Transverse colon (tissue), 4 donors: ENCODE results near the gene PHETA1. TPM values are rescaled to one million over a fixed set of nuclear protein-coding genes. Genes with fewer than 3 reads are reported as not detected.
"Not testable (repeated sequence)": the region's sequence is repeated elsewhere in the genome, so short reads cannot be mapped to it uniquely, and the experiment has no call there.

Experiments used
- DNase-seq: peaks from one replicate; pipeline ENCODE4 v3.0.0-alpha.2; 2019
- H3K27ac ChIP-seq, 4 donors: fragments of 200-600 bp; sonication (generic); 2 replicates each; pipeline ENCODE4 v1.5.1; 2016 to 2018; ENCODE audit warnings: inconsistent platforms in 4 of 4
- H3K27me3 ChIP-seq: fragments of 200-600 bp; sonication (generic); 2 replicates; pipeline ENCODE4 v1.5.1; 2017; ENCODE audit warnings: inconsistent platforms
- H3K36me3 ChIP-seq, 4 donors: fragments of 200-600 bp; sonication (generic); 2 replicates each; pipeline ENCODE4 v1.5.1; 2017 to 2019; ENCODE audit warnings: inconsistent platforms in 4 of 4
- H3K4me1 ChIP-seq, 4 donors: fragments of 200-600 bp; sonication (generic); 2 replicates each; pipeline ENCODE4 v1.5.1; 2017 to 2020; ENCODE audit warnings: inconsistent platforms in 4 of 4
- H3K4me3 ChIP-seq, 4 donors: fragments of 200-600 bp; sonication (generic); 1 replicate in 1 of 4; 2 replicates in 3 of 4; pipeline versions ENCODE4 v1.5.1 to v1.6.1; 2017 to 2019; ENCODE audit warnings: inconsistent platforms in 4 of 4
- H3K9me3 ChIP-seq, 2 donors: fragments of 200-600 bp; sonication (generic); 2 replicates each; pipeline ENCODE4 v1.5.1; 2017 to 2019; ENCODE audit warnings: inconsistent platforms in 2 of 2
- CTCF ChIP-seq, 5 experiments: fragments of 200-600 bp in 3 of 5; fragments of 450-650 bp in 2 of 5; sonication (generic) in 3 of 5; IDR thresholded peaks; 1 replicate in 2 of 5; 2 replicates in 3 of 5; pipeline ENCODE4 v1.5.1; 2016 to 2017; ENCODE audit warnings: antibody characterized with exemption in 5 of 5, inconsistent platforms in 3 of 5, mild to moderate bottlenecking in 2 of 5, moderate library complexity in 1 of 5
- EP300 ChIP-seq: sonication (generic); formaldehyde crosslinking; IDR thresholded peaks from one replicate; pipeline ENCODE4 v1.6.1; 2017; ENCODE audit warnings: antibody characterized with exemption, low read depth
- POLR2A ChIP-seq: fragments of 450-650 bp; IDR thresholded peaks from one replicate; pipeline ENCODE4 v1.6.1; 2016; ENCODE audit warnings: antibody characterized with exemption, mild to moderate bottlenecking, moderate library complexity
- POLR2AphosphoS5 ChIP-seq, 3 donors: sonication (generic); formaldehyde crosslinking; IDR thresholded peaks; one replicate each; pipeline ENCODE4 v1.6.1; 2016; ENCODE audit warnings: antibody characterized with exemption in 3 of 3
- WGBS, 2 donors: methylation state at CpG; one replicate each; pipeline ENCODE4 v1.1.5; 2018; ENCODE audit warnings: low coverage in 1 of 2; 5-methylcytosine and 5-hydroxymethylcytosine counted together
- in situ Hi-C, 4 donors: fragments of 200-750 bp; cut with MboI; loops; one replicate each; pipeline versions ENCODE4 v1.15.0 to v1.15.1; 2017; ENCODE audit warnings: low sequenced_read_pairs in 3 of 4, low pct_ligation_motif_present in 1 of 4, low pct_unique_long_range_greater_than_20kb in 1 of 4
- intact Hi-C: fragments of 100-400 bp; cut with DNase I; formaldehyde crosslinking; loops from one replicate; pipeline ENCODE4 v1.15.1; 2023; ENCODE audit warnings: low total_unique reads
- total RNA-seq, 4 donors: library from RNA; depleted of rRNA; stranded (reverse); fragments of >200 nt; gene quantifications; one replicate each; pipeline ENCODE4 v1.1.0, GENCODE V29; 2016

The PHETA1 gene
- total RNA-seq, 4 donors from 2014 or later = 22.4 to 34.8 (median 28.1) TPM

GRCh38 chr12:111404362-111405148, 35.7 kb upstream of the PHETA1 start:
- Histone ChIP-seq H3K4me1 (peaks cover 23 to 60% (median 40%) of the 10 kb centered on the region in 4 donors), H3K9me3 (no peaks in the 10 kb centered on the region), H3K4me3 (peak overlapping the region; percentile 90 to 97 (median 93)), H3K27ac (peak overlapping the region; percentile 88 to 93 (median 90)), H3K36me3 (no peaks in the 10 kb centered on the region), H3K27me3 (no peaks in the 10 kb centered on the region)
- 31 to 44% methylated on average over 7 to 21 of the region's 21 CpGs for WGBS, 2 donors
- no peak for DNase-seq
- no peak for TF ChIP-seq POLR2AphosphoS5 (IDR thresholded peaks at IDR 0.05)
- TF ChIP-seq CTCF (IDR thresholded peaks at IDR 0.05) = no peak
- TF ChIP-seq EP300 = no peak
- no peak for TF ChIP-seq POLR2A
- intact Hi-C loops = loop anchor here (5.0 kb wide), 1 partner anchor 38 kb away; no protein-coding TSS in a partner anchor
- in situ Hi-C loops = no loop called here

GRCh38 chr12:111402490-111402824, 33.6 kb upstream of the PHETA1 start:
- DNase-seq, H3K36me3 ChIP-seq, intact Hi-C loops, H3K9me3 ChIP-seq, in situ Hi-C loops, H3K4me3 ChIP-seq, H3K27me3 ChIP-seq: not testable (repeated sequence)
- 46 to 68% methylated on average over 3 to 9 of the region's 9 CpGs for WGBS, 2 donors
- Histone ChIP-seq H3K27ac (peak overlapping the region; percentile 88 to 93 (median 90)), H3K4me1 (peaks cover 22 to 43% (median 33%) of the 10 kb centered on the region in 4 donors)

- Histone ChIP-seq H3K4me1 (peaks cover 22 to 42% (median 27%) of the 10 kb centered on the region in 4 donors), H3K4me3 (no peak overlapping the region), H3K9me3 (no peaks in the 10 kb centered on the region), H3K27me3 (no peaks in the 10 kb centered on the region), H3K36me3 (no peaks in the 10 kb centered on the region), H3K27ac (no peak overlapping the region)
- no peak for DNase-seq
- in situ Hi-C loops = no loop called here
- TF ChIP-seq POLR2AphosphoS5 (IDR thresholded peaks at IDR 0.05) = no peak
- no peak for TF ChIP-seq EP300
- no peak for TF ChIP-seq POLR2A
- TF ChIP-seq CTCF (IDR thresholded peaks at IDR 0.05) = no peak
- intact Hi-C loops = no loop called here
- 91% methylated on average over 6 of the region's 6 CpGs; no CpG with 5 or more reads in 1 of the 2 donors for WGBS, 2 donors
These were observed 32.3 kb upstream of the PHETA1 start for GRCh38 chr12:111401167-111401605.

- intact Hi-C loops = loop anchor here (10.0 kb wide), 1 partner anchor 125 kb away; no protein-coding TSS in a partner anchor
- H3K36me3 ChIP-seq, H3K9me3 ChIP-seq, H3K27me3 ChIP-seq, DNase-seq, H3K4me3 ChIP-seq: not testable (repeated sequence)
- 85 to 90% methylated on average over 4 to 9 of the region's 9 CpGs for WGBS, 2 donors
- Histone ChIP-seq H3K4me1 (peaks cover 18 to 37% (median 23%) of the 10 kb centered on the region in 4 donors), H3K27ac (peak overlapping the region in 2 of 4 donors; percentile 11 to 33)
- in situ Hi-C loops = loop anchor here (5.0 to 25.0 kb wide), 4 partner anchors 47 to 262 kb away; no protein-coding TSS in a partner anchor
These were observed 31.0 kb upstream of the PHETA1 start for GRCh38 chr12:111399741-111400404.

- H3K27ac ChIP-seq = peak overlapping the region; percentile 33 to 50 (median 48)
- WGBS, 2 donors = 33 to 69% methylated on average over 1 to 4 of the region's 4 CpGs
- H3K4me3 ChIP-seq = no peak overlapping the region
- no peaks in the 10 kb centered on the region for H3K36me3 ChIP-seq
- no peaks in the 10 kb centered on the region for H3K27me3 ChIP-seq
- H3K9me3 ChIP-seq = no peaks in the 10 kb centered on the region
- TF ChIP-seq POLR2AphosphoS5 (IDR thresholded peaks at IDR 0.05) (no peak), CTCF (IDR thresholded peaks at IDR 0.05) (no peak)
- intact Hi-C loops (loop anchor here (10.0 kb wide), 1 partner anchor 126 kb away; no protein-coding TSS in a partner anchor), in situ Hi-C loops (loop anchor here (5.0 to 25.0 kb wide), 4 partner anchors 49 to 264 kb away; no protein-coding TSS in a partner anchor)
- no peak for DNase-seq
- peaks cover 6 to 23% (median 13%) of the 10 kb centered on the region in 4 donors for H3K4me1 ChIP-seq
These were observed 29.6 kb upstream of the PHETA1 start for GRCh38 chr12:111398530-111398929.
